Umbilical cord (tissue), 2 donors: ENCODE data around the gene CTNNA2. TPM values are rescaled to one million over a fixed set of nuclear protein-coding genes. Genes with fewer than 3 reads are reported as not detected.

ENCODE experiments used
- DNase-seq: peaks from one replicate; pipeline ENCODE4 v3.0.0-alpha.2; 2015; ENCODE audit warnings: low spot score
- total RNA-seq: library from RNA; depleted of rRNA; stranded (reverse); fragments of >200 nt; gene quantifications from one replicate; pipeline ENCODE4 v1.2.3, GENCODE V29; 2014; ENCODE audit warnings: low replicate concordance; ENCODE audit not compliant: insufficient read depth

CTNNA2 gene
- total RNA-seq, 1 donor from 2014 or later, result 0.96 TPM

DNA sequence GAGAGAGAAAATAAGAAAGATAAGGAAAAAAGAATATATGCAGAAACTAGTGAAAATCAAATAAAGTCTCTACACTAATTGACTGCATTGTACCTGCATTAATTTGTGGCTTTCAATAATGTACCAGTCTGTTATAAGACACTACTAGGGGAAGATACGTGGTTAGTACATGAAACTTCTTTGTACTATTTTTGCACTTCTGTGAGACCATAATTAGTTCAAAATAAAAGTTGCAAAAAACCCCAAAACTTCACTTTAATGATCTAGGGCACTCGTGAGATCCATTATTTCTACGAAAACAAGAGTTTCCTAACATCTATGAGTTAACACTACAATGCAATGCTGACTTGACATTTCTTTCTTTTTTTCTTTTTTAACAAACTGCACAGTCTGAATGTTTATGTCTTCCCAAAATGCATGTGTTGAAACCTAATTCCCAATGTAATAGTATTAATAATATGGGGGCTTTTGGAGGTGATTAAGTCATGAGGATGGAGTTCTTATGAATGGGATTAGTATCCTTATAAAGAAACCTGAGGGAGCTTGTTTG, 954.5 kb downstream of the CTNNA2 start:
- no peak for DNase-seq

DNA sequence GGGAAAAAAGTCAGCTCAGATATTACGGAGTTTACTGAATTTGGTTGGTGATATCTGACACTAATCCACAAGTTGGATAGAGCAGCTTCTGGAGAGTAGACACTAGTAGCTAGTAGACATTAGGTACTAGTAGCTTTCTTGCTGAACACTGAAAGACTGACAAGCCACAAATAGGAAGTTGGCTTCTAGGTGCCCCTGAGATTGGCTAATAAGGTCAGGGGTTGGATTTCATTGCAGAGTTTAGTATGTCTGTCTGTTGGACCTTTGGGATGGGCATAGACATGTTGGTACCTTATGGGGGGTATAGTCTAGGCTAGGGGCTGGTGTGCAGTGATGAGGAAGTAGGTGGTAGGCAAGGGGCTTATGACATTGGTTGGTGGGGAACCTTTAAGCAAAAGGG, 956.6 kb downstream of the CTNNA2 start:
- DNase-seq, result no peak

DNA sequence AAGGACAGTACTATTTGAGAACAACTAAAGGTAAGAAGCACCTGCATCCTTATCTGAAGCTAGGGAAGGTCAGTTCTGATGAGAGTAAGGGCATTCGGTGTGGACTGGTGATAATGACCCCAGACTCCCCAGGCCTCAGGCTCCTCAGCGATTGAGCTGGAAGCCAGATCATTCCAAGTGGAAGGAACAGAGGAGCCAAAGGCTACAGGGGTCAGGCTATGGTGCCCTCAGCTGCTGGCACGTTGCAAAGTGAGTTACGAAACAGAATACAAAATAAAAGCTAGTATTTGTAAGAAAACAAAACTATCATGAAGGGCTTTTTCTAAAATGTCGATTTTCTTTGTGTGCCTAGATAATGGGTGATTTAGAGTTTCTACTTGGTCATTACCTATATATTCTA, 960.2 kb downstream of the CTNNA2 start:
- DNase-seq, result no peak

DNA sequence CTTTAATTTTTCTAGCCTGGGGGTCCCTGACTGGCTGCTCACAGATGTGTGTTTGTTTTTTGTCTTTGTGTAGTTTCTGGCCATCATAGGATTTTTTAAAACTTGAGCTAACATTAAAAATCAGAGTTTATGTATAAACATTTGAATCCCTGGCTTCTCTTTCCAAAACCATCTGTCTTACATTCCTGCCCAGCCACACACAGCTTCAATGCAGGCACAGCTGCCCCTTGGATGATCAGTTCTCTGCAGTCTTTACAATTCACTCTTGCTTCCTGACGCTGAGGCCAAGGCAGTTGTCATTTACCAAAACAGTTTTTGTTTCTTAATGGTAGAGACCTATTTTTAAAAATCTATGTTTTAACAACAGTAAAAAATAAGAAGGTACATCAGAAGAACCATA, 960.9 kb downstream of the CTNNA2 start:
- DNase-seq, result peak; percentile 47

DNA sequence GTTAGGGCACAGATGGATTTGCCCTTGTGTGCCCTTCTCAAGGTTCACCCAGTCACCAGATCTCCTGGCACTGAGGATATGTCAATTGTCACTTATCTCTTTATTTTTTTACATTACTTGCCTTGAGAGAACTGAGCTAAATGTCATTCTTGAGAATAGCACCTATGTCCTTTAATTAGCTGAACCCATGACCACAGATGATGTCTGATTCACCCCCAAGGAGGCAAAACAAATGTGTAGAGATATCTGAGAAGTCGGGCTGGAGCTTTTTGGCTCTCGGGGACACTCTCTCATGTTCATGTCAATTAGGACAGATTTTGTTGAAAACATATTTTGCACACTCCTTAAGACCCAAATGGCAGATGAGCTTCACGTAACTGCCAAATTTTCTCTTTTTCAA, 963.1 kb downstream of the CTNNA2 start:
- DNase-seq, result no peak

DNA sequence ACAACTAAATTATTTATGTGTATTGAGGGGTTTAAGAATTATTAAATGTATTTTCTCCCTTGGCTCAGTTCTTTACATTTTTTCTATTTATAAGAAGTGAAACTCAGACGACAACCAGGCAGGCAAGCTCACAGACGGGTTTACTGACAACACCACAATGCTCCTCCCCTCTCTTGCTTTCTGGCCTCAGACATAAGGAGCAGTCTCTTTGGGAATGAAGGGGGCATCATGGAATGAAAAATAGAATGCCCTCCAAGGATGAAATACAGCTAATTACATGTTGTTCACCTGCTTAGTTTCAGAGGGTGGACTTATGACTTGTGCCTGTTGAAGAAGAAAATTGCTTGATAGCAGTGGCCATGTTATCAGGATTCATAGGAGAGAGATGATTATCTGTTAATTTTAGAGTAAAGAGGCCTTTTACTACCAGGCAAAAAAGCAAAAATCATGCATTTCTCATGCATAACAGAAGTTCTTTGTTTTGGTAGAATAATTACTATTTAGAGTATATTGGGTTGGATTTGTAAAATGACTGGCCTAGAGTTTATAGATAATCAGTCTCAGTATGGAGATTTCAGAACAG, 963.8 kb downstream of the CTNNA2 start:
- DNase-seq, result peak; percentile 42

DNA sequence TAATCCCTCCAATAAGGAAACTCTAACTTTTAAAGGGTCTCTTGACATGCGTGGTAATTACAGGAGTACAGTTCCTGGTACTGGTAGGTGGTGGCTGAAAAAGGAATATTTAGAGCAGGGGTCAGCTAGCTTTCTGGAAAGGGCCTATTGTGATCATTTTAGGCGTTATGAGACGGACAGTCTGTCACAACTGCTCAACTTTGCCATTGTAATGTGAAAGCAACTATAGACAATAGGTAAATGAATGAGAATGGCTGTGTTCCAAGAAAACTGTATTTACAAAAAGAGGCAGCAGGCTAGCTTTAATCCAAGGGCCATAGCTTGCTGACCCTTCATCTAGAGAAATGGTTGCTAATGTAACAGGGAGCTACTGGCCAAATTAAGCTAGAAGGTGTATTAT, 969.4 kb downstream of the CTNNA2 start:
- no peak for DNase-seq

DNA sequence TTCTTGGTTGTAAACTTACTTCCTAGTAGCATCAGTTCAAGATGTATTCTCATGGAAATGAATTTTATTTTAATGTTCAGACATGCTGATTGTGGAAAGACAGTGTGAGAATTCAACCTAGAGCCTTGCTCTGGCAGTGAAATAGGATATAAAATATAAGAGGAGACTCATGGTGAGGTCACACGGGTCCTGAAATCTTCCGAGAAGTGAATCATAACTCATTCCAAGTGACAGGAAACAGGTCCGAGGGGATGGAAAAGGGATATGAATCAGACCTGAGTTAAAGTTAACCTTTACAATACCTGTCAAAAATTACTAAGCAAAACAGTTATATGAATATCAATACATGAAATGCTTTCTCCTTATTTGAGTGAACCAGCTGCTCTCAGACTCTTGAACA, 976.9 kb downstream of the CTNNA2 start:
- DNase-seq, result peak; percentile 29

DNA sequence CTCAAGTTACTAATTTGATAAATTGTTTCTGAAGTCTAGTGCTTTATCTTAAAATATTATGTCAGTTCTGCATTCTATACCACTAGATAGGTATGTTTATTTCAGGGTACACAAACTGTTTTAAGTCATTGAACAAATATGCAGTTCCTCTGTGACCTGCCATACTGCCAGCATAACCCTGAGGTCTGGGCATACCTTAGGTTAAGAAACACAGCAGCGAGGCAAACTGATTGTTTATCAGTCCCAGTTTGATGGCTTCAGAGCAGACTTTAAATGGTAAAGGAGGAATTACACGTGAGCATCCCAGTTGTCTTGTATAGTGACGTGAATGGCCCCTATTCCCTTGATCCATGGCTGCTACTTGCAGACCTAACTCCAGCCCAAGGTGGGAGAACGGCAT, 978.1 kb downstream of the CTNNA2 start:
- DNase-seq, result no peak

DNA sequence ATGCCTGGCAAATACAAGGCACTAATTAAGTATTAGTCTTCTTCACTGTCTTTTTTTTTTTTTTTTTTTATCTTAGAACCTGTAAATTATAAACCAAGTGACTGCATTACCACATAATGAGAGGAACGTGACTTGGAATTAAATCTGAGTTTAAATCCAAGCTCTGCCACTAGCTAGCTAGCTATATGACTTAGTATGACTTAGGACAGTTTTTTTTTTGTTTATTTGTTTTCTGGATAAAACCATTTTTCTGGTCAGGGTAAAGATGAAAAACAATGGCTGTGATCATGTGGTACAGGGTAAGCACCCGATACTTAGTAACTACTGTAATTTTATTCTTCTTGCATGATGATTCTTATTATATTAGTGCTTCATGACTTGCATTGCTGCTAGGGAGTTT, 983.5 kb downstream of the CTNNA2 start:
- no peak for DNase-seq

DNA sequence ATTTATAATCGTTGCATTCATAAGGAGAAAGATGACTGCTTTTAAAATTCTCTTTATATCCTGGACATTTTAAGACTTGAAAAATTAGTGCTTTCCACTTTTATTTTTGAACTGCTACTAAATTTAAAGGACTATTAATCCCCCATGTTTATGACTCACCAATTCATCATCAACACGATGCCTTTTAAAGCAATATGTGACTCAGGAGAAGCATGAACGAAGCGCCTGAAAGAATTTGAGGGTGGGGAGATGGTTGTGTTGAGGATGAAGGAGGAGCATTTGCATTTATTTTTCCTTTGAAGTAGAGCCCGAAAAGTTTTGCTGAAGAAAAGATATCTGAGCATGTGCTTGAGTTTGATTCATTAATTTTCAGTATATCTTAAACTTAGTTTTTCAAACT, 983.9 kb downstream of the CTNNA2 start:
- DNase-seq, result peak; percentile 88

DNA sequence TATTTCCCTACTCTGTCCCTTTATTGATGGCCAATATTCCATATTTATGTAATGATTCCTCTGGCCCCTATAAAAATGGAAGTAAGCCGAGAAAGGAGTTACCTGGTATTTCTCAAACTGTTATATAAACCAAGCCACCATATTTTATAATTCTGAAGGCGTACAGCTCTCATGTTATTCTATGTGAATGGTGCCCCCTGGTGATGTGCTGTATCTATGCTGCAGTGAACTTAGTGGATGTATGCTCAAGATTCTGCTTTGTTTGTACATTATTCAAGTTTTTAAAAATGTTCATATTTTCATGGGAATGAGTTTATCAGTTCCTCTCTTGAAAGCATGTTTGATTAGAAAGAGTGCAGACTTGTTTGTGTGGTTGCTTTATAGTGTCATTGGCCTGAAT, 986.2 kb downstream of the CTNNA2 start:
- peak; percentile 45 for DNase-seq

DNA sequence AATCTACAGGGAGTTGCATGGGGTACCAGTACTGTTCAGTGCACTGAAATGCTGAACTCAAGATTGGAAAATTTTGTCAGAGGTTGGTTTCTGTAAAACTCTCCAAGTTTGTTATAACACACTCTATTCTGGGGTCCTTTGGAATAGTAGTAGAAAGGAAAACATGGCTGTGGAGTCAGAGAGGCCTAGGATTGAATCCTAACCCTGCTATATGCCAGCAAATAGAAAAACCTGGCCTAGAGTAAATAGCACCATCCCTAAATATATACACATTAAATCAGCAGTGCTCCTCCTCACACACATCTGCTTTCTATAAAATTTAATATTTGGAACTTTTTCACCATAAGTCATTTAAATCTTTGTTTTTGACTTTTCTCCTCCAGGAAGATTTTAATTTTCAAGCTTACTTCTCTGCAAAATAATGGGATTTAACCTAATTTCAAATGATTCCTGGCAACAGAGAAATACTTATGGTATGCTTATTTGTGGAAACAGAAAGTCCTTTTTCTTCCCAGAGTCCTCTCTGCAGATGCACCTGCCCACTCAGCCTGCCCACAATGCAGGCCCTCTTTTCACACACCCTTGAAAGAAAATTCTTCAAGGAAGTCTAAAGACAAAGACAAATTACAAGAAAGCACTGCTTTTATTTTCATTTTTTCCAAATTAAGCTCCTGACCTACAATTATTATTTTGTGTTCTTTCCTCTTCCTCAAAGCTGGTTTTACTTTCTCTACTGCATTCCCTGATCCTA, 989.2 kb downstream of the CTNNA2 start:
- DNase-seq, result no peak

DNA sequence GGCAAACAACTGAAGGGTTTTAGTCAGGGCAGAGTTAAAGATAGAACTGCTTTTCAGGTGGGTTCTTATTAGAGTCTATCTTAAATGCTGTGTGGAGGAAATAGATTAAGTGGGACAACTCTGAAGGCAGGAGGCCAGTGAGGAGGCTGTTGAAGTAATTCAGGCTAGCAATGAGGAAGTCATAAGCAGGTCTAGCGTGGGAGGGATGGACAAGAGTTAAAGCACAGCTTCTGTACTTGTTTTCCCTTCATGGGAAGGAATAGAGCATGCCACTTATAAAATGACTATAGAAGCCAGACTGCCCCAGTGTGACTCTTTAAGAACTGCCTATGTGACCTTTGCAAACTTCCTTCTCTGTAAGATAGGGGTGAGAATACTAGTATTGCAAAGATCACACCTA, 993.7 kb downstream of the CTNNA2 start:
- no peak for DNase-seq

DNA sequence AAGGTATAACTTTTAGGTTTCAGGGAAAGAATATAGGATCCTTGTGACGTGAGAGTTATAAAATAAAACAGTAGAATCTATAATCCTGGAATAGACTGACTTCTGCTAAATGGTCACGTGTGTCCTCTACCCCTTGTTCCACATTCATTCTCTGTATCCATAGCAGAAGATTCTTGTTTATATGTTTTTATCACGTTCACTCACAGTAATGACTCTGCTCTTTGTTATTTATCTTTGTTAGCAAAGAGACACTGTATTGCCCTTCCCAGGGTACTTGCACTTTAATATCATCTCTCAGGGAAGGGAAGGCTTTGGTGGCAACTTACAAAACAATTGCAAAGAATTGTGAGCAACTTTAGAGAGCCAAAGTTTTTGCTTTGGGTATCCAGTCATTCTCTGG, 997.9 kb downstream of the CTNNA2 start:
- no peak for DNase-seq

DNA sequence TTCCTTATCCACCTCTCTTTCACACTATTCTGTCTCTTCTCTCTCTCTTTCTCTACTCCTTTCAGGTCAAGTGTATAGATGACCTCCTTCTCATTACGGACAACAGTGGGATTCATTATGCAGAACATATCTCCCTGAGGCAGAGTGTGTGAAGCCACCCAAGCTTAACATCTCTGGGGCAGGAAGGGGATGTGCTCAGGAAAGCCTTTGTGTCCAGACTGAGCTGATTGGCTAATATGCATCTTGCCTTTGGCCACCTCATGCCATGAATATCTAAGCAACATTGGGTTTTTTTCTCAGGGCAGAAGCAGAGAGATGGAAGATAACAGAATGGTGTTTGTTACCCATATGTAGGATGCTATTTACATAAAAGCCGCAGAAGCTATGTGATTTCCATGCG, 1003.1 kb downstream of the CTNNA2 start:
- no peak for DNase-seq

DNA sequence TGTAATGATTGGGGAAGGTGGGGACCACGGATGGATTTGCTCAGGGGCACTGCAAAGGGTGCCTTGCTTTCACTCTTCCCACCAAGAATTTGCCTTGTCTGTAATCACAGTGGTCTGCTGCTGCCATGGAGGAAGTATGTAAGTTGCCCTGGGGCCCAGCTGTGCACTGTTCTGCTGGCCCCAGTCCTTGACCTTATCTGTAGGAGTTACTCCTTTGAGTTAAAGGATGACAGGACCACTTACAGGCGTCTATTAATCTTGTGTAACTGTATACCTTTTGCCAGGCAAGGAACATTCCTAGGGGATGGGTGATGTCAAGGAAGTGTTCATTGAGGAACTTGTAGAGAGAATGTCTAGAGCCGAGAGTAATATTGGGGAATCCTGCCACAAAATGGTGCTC, 1004.5 kb downstream of the CTNNA2 start:
- DNase-seq, result no peak

DNA sequence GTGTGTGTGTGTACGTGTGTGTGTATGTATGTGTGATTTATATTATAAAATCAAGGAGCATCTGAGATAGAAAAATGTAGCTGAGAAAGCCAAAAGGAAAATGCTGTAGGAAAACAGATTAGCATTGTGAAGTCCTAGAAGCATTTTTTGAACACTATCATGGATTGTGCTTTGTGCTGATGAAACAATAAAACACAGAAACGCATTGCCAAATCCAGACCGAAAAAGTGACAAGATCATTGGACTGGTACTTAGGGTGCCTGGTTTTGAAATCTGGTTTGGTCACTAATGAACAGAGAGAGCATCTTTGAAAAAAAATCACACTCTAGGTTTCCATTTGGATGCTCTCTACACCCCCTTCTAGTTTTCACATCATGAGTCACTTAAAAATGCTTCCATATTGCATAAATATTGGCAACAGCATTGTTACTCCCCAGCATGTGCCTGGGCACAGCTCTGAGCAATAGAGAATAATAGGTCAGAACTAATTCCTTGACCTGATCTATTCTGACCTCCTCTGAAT, 1006.3 kb downstream of the CTNNA2 start:
- no peak for DNase-seq

DNA sequence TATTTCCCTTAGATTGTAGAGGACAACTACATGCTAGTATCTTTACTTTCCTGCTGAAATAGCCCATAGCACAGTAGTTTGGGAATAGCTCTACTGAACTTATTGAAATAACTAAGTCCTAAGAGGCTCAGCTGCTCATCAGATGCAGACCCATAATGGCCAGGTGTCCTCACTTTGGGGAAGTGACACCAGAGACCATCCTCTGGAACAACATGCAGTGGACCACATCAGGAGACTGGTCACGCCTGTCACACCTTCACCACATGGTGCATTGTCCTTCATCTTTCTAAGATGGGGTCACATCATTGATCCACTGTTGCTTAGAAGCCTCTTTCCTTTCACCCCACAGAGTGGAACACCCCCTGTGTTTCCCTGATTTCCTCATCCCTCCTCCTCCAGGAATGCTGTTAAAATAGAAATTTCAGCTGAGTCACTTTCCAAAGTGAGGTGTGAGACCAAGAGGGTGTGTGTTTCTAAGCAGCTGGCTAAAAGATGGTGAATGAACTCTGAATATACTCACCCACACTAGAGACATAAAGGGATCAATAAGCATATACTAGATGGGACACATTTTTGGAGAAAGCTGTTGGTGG, 1006.9 kb downstream of the CTNNA2 start:
- DNase-seq, result no peak

DNA sequence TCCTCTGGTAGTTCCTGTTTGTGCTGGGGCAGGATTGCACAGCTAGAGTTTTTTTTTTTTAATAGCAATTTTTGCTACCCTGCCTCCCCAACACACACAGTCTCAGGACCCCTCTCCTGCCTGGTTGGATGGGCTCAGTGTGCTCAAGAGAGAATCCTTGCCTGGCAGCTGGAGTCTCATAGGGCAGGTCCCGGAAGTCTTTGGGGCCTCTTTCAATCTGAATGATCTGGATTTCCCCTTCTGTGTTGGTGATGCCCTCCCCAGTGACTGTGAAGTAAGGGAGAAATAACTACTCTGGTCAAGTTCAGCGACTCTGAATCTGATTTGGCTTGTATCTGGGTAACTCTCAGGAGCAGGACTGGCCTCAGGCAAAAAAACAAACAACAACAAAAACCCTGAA, 1012.3 kb downstream of the CTNNA2 start:
- no peak for DNase-seq

DNA sequence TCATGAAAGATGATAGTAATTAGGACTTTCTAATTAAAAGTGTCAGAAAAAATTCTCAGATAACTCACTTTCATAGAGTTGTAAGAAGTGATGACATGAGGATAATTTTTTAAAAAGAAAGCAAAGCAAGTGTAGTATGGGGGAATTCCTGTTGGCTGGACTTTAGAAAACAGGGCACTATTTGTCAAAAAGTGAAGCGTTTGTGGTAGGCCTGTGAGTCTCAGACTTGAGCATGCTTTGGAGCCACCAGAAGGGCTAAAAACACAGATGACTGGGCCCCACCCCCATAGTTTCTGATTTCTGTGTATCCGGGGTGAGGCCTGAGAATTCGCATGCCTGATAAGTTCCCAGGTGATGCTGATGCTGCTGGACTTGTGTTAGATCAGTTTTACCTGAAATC, 1014.3 kb downstream of the CTNNA2 start:
- no peak for DNase-seq

DNA sequence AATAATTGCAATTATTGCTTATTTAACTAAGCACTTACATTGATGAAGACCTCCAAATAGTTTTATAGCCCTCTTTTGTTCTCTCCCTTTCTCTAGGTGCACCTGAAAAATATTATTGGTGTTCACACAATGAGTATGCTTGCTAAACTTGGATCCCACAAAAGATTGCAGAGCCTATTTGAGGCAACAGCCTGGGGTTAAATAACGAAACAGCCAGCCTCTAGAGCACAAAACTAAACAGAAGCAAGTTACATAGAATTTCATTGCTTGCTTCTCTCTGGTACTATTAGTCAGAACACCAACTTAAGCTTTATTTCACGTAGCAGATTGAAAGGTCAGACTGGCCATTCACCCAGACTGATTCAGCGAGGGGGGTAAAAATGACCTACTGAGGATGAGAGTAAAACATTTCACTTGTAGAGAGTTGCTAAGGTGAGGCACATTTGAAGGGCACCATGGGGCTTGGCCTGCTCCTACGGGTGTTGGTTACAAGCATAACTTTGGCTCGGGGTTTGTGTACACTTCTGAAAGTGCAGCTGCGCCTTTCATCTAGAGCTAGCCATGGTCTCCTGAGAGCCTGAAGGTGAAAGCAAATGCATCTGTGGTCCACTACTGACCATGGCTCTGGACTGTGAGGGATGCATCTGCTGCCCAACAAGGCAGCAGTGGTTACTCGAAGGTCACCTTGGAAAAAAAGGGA, 1016.8 kb downstream of the CTNNA2 start:
- DNase-seq, result no peak
